T-helper 2 cell treated with Interferon-gamma antibody and Interleukin-4, amounts not matched to agents 5 μg/mL and 100 μg/mL, for 36 hours (primary cell): ENCODE results near the gene MYOZ2.
A peak's percentile ranks its signal among the peaks of the same experiment; 100 is the strongest.

ENCODE experiments used
- DNase-seq: peaks from one replicate; pipeline ENCODE4 v3.0.0; 2021; ENCODE audit warnings: low spot score
- H3K27ac Mint-ChIP-seq: one replicate; pipeline ENCODE4 v1.8.0; 2021; ENCODE audit warnings: mild to moderate bottlenecking, mixed read lengths
- H3K27me3 Mint-ChIP-seq: one replicate; pipeline ENCODE4 v1.8.0; 2021; ENCODE audit warnings: low read depth, mixed read lengths
- H3K36me3 Mint-ChIP-seq: one replicate; pipeline ENCODE4 v1.8.0; 2021; ENCODE audit warnings: low read depth, mixed read lengths
- H3K4me1 Mint-ChIP-seq: one replicate; pipeline ENCODE4 v1.8.0; 2021; ENCODE audit warnings: low read depth, mixed read lengths
- H3K4me3 Mint-ChIP-seq: one replicate; pipeline ENCODE4 v1.8.0; 2022; ENCODE audit warnings: mild to moderate bottlenecking, moderate library complexity, mixed read lengths
- H3K9me3 Mint-ChIP-seq: one replicate; pipeline ENCODE4 v1.8.0; 2021; ENCODE audit warnings: mixed read lengths

MYOZ2 gene

GRCh38 chr4:119221412-119221811, 85.8 kb downstream of the MYOZ2 start:
- Mint-ChIP-seq H3K27me3 (no peaks in the 10 kb centered on the region), H3K9me3 (no peaks in the 10 kb centered on the region), H3K27ac (no peak overlapping the region), H3K36me3 (peaks cover 13% of the 10 kb centered on the region), H3K4me1 (peaks cover 2% of the 10 kb centered on the region), H3K4me3 (no peak overlapping the region)
- DNase-seq, result no peak

GRCh38 chr4:119227690-119228089, 92.1 kb downstream of the MYOZ2 start:
- Mint-ChIP-seq H3K9me3 (no peaks in the 10 kb centered on the region), H3K4me1 (no peaks in the 10 kb centered on the region), H3K27ac (no peak overlapping the region), H3K27me3 (no peaks in the 10 kb centered on the region), H3K36me3 (peaks cover 3% of the 10 kb centered on the region), H3K4me3 (no peak overlapping the region)
- no peak for DNase-seq

- Mint-ChIP-seq H3K36me3 (peaks cover 3% of the 10 kb centered on the region), H3K4me1 (peaks cover 4% of the 10 kb centered on the region), H3K4me3 (no peak overlapping the region), H3K9me3 (no peaks in the 10 kb centered on the region), H3K27me3 (no peaks in the 10 kb centered on the region), H3K27ac (no peak overlapping the region)
- no peak for DNase-seq
Measured at GRCh38 chr4:119228406-119228805, 92.8 kb downstream of the MYOZ2 start.

- Mint-ChIP-seq H3K36me3 (peaks cover 3% of the 10 kb centered on the region), H3K4me1 (peaks cover 12% of the 10 kb centered on the region), H3K27me3 (no peaks in the 10 kb centered on the region), H3K27ac (no peak overlapping the region), H3K9me3 (no peaks in the 10 kb centered on the region), H3K4me3 (no peak overlapping the region)
- no peak for DNase-seq
Measured at GRCh38 chr4:119229908-119230687, 94.5 kb downstream of the MYOZ2 start.

GRCh38 chr4:119231491-119231890, 95.9 kb downstream of the MYOZ2 start:
- Mint-ChIP-seq H3K27me3 (no peaks in the 10 kb centered on the region), H3K4me3 (no peak overlapping the region), H3K4me1 (peaks cover 23% of the 10 kb centered on the region)

GRCh38 chr4:119232286-119232685, 96.7 kb downstream of the MYOZ2 start:
- Mint-ChIP-seq H3K4me1 (peaks cover 27% of the 10 kb centered on the region), H3K27ac (no peak overlapping the region), H3K27me3 (no peaks in the 10 kb centered on the region), H3K4me3 (no peak overlapping the region), H3K36me3 (peaks cover 7% of the 10 kb centered on the region), H3K9me3 (no peaks in the 10 kb centered on the region)
- DNase-seq, result no peak

More at GRCh38 chr4:119231491-119231890, 95.9 kb downstream of the MYOZ2 start:
- Mint-ChIP-seq H3K9me3 (no peaks in the 10 kb centered on the region), H3K27ac (no peak overlapping the region), H3K36me3 (peaks cover 7% of the 10 kb centered on the region)
- no peak for DNase-seq

GRCh38 chr4:119233191-119233590, 97.6 kb downstream of the MYOZ2 start:
- no peak overlapping the region for H3K27ac Mint-ChIP-seq
- no peaks in the 10 kb centered on the region for H3K9me3 Mint-ChIP-seq
- peaks cover 7% of the 10 kb centered on the region for H3K36me3 Mint-ChIP-seq
- no peaks in the 10 kb centered on the region for H3K27me3 Mint-ChIP-seq
- DNase-seq, result no peak
- H3K4me3 Mint-ChIP-seq, result peak overlapping the region; percentile 47
- H3K4me1 Mint-ChIP-seq, result peaks cover 35% of the 10 kb centered on the region

- Mint-ChIP-seq H3K27ac (peak overlapping the region; percentile 54), H3K36me3 (peaks cover 7% of the 10 kb centered on the region), H3K4me3 (peak overlapping the region; percentile 47), H3K27me3 (no peaks in the 10 kb centered on the region), H3K4me1 (peaks cover 37% of the 10 kb centered on the region), H3K9me3 (no peaks in the 10 kb centered on the region)
- DNase-seq, result no peak
Measured at GRCh38 chr4:119233750-119234149, 98.1 kb downstream of the MYOZ2 start.

- Mint-ChIP-seq H3K4me1 (peaks cover 37% of the 10 kb centered on the region), H3K9me3 (no peaks in the 10 kb centered on the region), H3K27me3 (no peaks in the 10 kb centered on the region), H3K36me3 (peaks cover 5% of the 10 kb centered on the region), H3K4me3 (no peak overlapping the region), H3K27ac (no peak overlapping the region)
- DNase-seq, result no peak
Measured at GRCh38 chr4:119237201-119237600, 101.6 kb downstream of the MYOZ2 start.
